Measurements from ENCODE around the gene NIPA2.

NIPA2 gene

GRCh38 chr15:22870865-22871264, 32.4 kb downstream of the NIPA2 start:
- Histone ChIP-seq H3K4me1 (ENCODE audit: low read length) (no peaks in the 10 kb centered on the region), H3F3A (ENCODE audit: insufficient read depth, low read length) (no peaks in the 10 kb centered on the region; the same call in 1 of the 2 replicates), H3K27me3 (replicated peaks; ENCODE audit: insufficient read depth, low read length) (no peaks in the 10 kb centered on the region), H3K36me3 (replicated peaks; ENCODE audit: insufficient read depth, low read length) (peaks cover 16% of the 10 kb centered on the region; the same call in 1 of the 2 replicates), H3K9me3 (replicated peaks; ENCODE audit: insufficient read depth, low read length) (no peaks in the 10 kb centered on the region), H3K79me2 (ENCODE audit: low read length) (peaks cover 5% of the 10 kb centered on the region; the same call in 1 of the 2 replicates), H3K27ac (ENCODE audit: low read length) (no peak overlapping the region), H3K9me2 (replicated peaks; ENCODE audit: insufficient read depth, low read length) (no peaks in the 10 kb centered on the region), H3K4me2 (ENCODE audit: low read depth, low read length) (no peak overlapping the region), H3K4me3 (ENCODE audit: low read length) (no peak overlapping the region), H4K20me1 (ENCODE audit: insufficient read depth, low read length) (no peaks in the 10 kb centered on the region), H3K9ac (ENCODE audit: low read length) (no peak overlapping the region), H2AFZ (ENCODE audit: low read length) (no peak overlapping the region)
- DNase-seq, result no peak
- no peak for TF ChIP-seq CTCF (IDR thresholded peaks at IDR 0.05; ENCODE audit: low read length)

DNA sequence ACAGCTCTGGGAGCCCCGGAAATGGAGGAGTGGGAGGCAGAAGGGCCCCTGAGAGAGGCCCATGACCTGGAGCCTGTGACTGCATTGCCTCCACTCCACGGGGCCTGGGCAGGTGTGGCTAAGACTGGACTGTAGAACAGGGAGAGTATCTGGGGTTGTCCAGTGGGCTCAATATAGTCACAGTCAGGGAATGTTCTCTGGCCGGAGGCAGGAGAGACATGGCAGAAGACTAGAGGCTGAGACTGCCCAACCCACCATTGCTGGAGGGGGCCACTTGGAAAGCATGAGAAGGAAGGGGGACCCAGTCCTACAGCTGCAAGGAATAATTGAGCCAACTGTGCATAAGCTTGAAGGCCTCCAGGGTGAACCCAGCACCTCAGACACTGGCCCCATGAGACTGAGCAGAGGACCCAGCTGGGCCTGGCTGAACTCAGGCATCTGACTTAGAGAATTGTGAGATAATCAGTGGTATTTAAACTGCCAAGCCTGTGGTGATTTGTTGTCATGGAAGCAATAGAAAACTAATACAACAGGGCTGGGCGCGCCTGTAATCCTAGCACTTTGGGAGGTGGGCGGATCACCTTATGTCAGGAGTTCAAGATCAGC, 33.1 kb downstream of the NIPA2 start:
- Histone ChIP-seq H3K36me3 (replicated peaks; ENCODE audit: insufficient read depth, low read length) (peaks cover 13% of the 10 kb centered on the region; the same call in 1 of the 2 replicates), H2AFZ (ENCODE audit: low read length) (no peak overlapping the region), H3K27ac (ENCODE audit: low read length) (no peak overlapping the region)

DNA sequence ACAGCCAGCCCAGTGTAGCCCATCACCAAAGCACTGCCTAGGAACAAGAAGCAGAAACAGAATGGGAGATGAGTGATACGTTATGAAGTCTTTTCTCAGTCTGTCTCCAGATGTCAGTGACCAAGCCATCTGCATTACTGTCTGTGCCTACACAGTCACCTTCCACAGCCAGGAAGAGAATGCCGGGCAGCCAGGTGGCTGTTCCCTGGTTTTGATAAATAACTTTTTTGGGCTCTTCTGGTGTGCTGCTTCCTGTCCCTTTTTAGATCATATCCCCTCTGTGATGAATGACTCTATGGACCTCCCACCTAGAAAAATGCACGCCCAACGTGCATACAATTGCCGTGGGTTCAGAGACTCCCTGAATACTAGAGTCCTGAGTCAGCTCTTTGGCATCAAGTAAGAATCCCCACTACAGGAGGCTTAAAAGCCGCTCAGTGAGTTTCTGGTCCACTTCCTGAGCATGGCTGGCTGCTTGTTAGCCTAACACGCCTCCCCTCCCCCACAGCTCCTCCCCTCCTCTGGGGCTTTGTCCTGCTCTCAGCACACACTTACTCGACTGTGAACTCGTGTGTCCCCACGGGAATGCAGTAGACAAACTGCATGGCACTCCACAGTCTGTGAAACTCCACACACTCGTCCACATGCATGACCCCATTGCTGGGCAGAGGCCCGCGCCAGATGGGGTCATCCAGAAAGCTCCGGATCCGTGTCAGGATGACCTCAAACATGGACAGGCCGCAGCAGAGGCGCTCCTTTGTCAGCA, 34.7 kb downstream of the NIPA2 start:
- H3K4me1 ChIP-seq (ENCODE audit: low read length), result no peaks in the 10 kb centered on the region
- no peaks in the 10 kb centered on the region for H3K27me3 ChIP-seq (replicated peaks; ENCODE audit: insufficient read depth, low read length)
- H3K4me2 ChIP-seq (ENCODE audit: low read depth, low read length), result no peak overlapping the region
- H3K9ac ChIP-seq (ENCODE audit: low read length), result no peak overlapping the region
- no peak overlapping the region for H3K27ac ChIP-seq (ENCODE audit: low read length)
- no peaks in the 10 kb centered on the region for H3K36me3 ChIP-seq (replicated peaks; ENCODE audit: insufficient read depth, low read length)
- no peak for DNase-seq
- no peak overlapping the region for H2AFZ ChIP-seq (ENCODE audit: low read length)
- TF ChIP-seq EZH2phosphoT487 (IDR thresholded peaks at IDR 0.05; ENCODE audit: low read length), result no peak
- no peak for TF ChIP-seq CTCF (IDR thresholded peaks at IDR 0.05; ENCODE audit: low read length)
- TF ChIP-seq EZH2 (optimal IDR thresholded peaks at IDR 0.05; ENCODE audit: low read depth, low read length), result no peak
- H4K20me1 ChIP-seq (ENCODE audit: insufficient read depth, low read length), result no peaks in the 10 kb centered on the region
- no peaks in the 10 kb centered on the region for H3K79me2 ChIP-seq (ENCODE audit: low read length)
- H3K9me3 ChIP-seq (replicated peaks; ENCODE audit: insufficient read depth, low read length), result no peaks in the 10 kb centered on the region
- H3K4me3 ChIP-seq (ENCODE audit: low read length), result no peak overlapping the region
- H3K9me2 ChIP-seq (replicated peaks; ENCODE audit: insufficient read depth, low read length), result no peaks in the 10 kb centered on the region
- H3F3A ChIP-seq (ENCODE audit: insufficient read depth, low read length), result no peaks in the 10 kb centered on the region; the same call in 1 of the 2 replicates

More for the DNA sequence above, 33.1 kb downstream of the NIPA2 start:
- Histone ChIP-seq H3K79me2 (ENCODE audit: low read length) (no peaks in the 10 kb centered on the region), H3K9me2 (replicated peaks; ENCODE audit: insufficient read depth, low read length) (no peaks in the 10 kb centered on the region), H3K4me2 (ENCODE audit: low read depth, low read length) (no peak overlapping the region), H3K27me3 (replicated peaks; ENCODE audit: insufficient read depth, low read length) (no peaks in the 10 kb centered on the region), H3K4me1 (ENCODE audit: low read length) (no peaks in the 10 kb centered on the region), H3K9me3 (replicated peaks; ENCODE audit: insufficient read depth, low read length) (no peaks in the 10 kb centered on the region), H3F3A (ENCODE audit: insufficient read depth, low read length) (no peaks in the 10 kb centered on the region; the same call in 1 of the 2 replicates), H4K20me1 (ENCODE audit: insufficient read depth, low read length) (no peaks in the 10 kb centered on the region), H3K9ac (ENCODE audit: low read length) (no peak overlapping the region), H3K4me3 (ENCODE audit: low read length) (no peak overlapping the region)
- DNase-seq, result no peak
- TF ChIP-seq EZH2 (optimal IDR thresholded peaks at IDR 0.05; ENCODE audit: low read depth, low read length) (no peak), EZH2phosphoT487 (IDR thresholded peaks at IDR 0.05; ENCODE audit: low read length) (no peak), CTCF (IDR thresholded peaks at IDR 0.05; ENCODE audit: low read length) (no peak)
